HG03521 (cell line): ENCODE results near the gene RPL31.
"Not testable (repeated sequence)": the region's sequence is repeated elsewhere in the genome, so short reads cannot be mapped to it uniquely, and the experiment has no call there.

Experiments
- ATAC-seq: cut with Tn5 transposase; IDR thresholded peaks from one replicate; pipeline ENCODE4 v1.9.1; 2021; ENCODE audit warnings: mild to moderate bottlenecking, moderate library complexity; ENCODE audit not compliant: unreplicated experiment

Gene RPL31

GRCh38 chr2:101023327-101024107, 21.4 kb downstream of the RPL31 start:
- ATAC-seq = no peak

- no peak for ATAC-seq
Measured at GRCh38 chr2:101025561-101025960, 23.5 kb downstream of the RPL31 start.

- no peak for ATAC-seq
Measured at GRCh38 chr2:101026253-101026701, 24.2 kb downstream of the RPL31 start.

- no peak for ATAC-seq
Measured at GRCh38 chr2:101026923-101027469, 24.9 kb downstream of the RPL31 start.

- no peak for ATAC-seq
Measured at GRCh38 chr2:101027852-101028251, 25.8 kb downstream of the RPL31 start.

- no peak for ATAC-seq
Measured at GRCh38 chr2:101030866-101031554, 28.9 kb downstream of the RPL31 start.

GRCh38 chr2:101032084-101032776, 30.1 kb downstream of the RPL31 start:
- no peak for ATAC-seq

- no peak for ATAC-seq
Measured at GRCh38 chr2:101036562-101036961, 34.5 kb downstream of the RPL31 start.

- ATAC-seq = no peak
Measured at GRCh38 chr2:101037161-101037755, 35.2 kb downstream of the RPL31 start.

GRCh38 chr2:101038455-101039255, 36.6 kb downstream of the RPL31 start:
- no peak for ATAC-seq

- ATAC-seq = no peak
Measured at GRCh38 chr2:101040072-101040471, 38.0 kb downstream of the RPL31 start.

GRCh38 chr2:101040761-101041160, 38.7 kb downstream of the RPL31 start:
- no peak for ATAC-seq

- no peak for ATAC-seq
Measured at GRCh38 chr2:101041413-101041812, 39.3 kb downstream of the RPL31 start.

GRCh38 chr2:101045330-101045729, 43.2 kb downstream of the RPL31 start:
- no peak for ATAC-seq

- ATAC-seq = no peak
Measured at GRCh38 chr2:101047075-101047766, 45.1 kb downstream of the RPL31 start.

- ATAC-seq = no peak
Measured at GRCh38 chr2:101047774-101048173, 45.7 kb downstream of the RPL31 start.

GRCh38 chr2:101048756-101049155, 46.7 kb downstream of the RPL31 start:
- no peak for ATAC-seq

GRCh38 chr2:101050886-101051285, 48.8 kb downstream of the RPL31 start:
- not testable (repeated sequence) for ATAC-seq

- no peak for ATAC-seq
Measured at GRCh38 chr2:101052147-101052546, 50.1 kb downstream of the RPL31 start.

- no peak for ATAC-seq
Measured at GRCh38 chr2:101053117-101053516, 51.0 kb downstream of the RPL31 start.
